GM12873 (cell line): ENCODE data around the gene TTC39B.

Source experiments
- CTCF ChIP-seq: IDR thresholded peaks from 2 replicates; pipeline ENCODE4 v1.5.1; 2012; ENCODE audit warnings: low read depth, mild to moderate bottlenecking, moderate library complexity, low read length, control low read depth; ENCODE audit not compliant: insufficient read depth; ENCODE audit errors: missing control alignments

The TTC39B gene

GRCh38 chr9:15161753-15162152, 145.3 kb downstream of the TTC39B start:
- TF ChIP-seq CTCF = no peak

GRCh38 chr9:15160673-15161072, 146.3 kb downstream of the TTC39B start:
- TF ChIP-seq CTCF = no peak

GRCh38 chr9:15158064-15158463, 149.0 kb downstream of the TTC39B start:
- TF ChIP-seq CTCF = no peak

GRCh38 chr9:15157381-15157780, 149.6 kb downstream of the TTC39B start:
- no peak for TF ChIP-seq CTCF

- no peak for TF ChIP-seq CTCF
Observed at GRCh38 chr9:15156241-15156640, 150.8 kb downstream of the TTC39B start.

- no peak for TF ChIP-seq CTCF
Observed at GRCh38 chr9:15155826-15156225, 151.2 kb downstream of the TTC39B start.

- no peak for TF ChIP-seq CTCF
Observed at GRCh38 chr9:15155323-15155722, 151.7 kb downstream of the TTC39B start.
